Activated naive CD8-positive, alpha-beta T cell treated with anti-CD3 and anti-CD28 coated beads for 36 hours (primary cell): Measurements from ENCODE around the gene SPAG16. TPM values are rescaled to one million over a fixed set of nuclear protein-coding genes. Genes with fewer than 3 reads are reported as not detected.

Experiments
- DNase-seq: peaks from one replicate; pipeline ENCODE4 v3.0.0; 2021
- H3K27ac Mint-ChIP-seq: one replicate; pipeline ENCODE4 v1.8.0; 2022; ENCODE audit warnings: mild to moderate bottlenecking, moderate library complexity, mixed read lengths
- H3K27me3 Mint-ChIP-seq: one replicate; pipeline ENCODE4 v1.8.0; 2022; ENCODE audit warnings: mild to moderate bottlenecking, mixed read lengths
- H3K36me3 Mint-ChIP-seq: one replicate; pipeline ENCODE4 v1.8.0; 2021; ENCODE audit warnings: mild to moderate bottlenecking, mixed read lengths
- H3K4me1 Mint-ChIP-seq: one replicate; pipeline ENCODE4 v1.8.0; 2021; ENCODE audit warnings: mixed read lengths
- H3K4me3 Mint-ChIP-seq: one replicate; pipeline ENCODE4 v1.8.0; 2022; ENCODE audit warnings: mild to moderate bottlenecking, moderate library complexity, mixed read lengths
- H3K9me3 Mint-ChIP-seq: one replicate; pipeline ENCODE4 v1.8.0; 2022; ENCODE audit warnings: mixed read lengths
- total RNA-seq, 2 experiments: library from RNA; stranded (reverse); gene quantifications; one replicate each; pipeline ENCODE4 v1.2.3, GENCODE V29; 2021

Gene SPAG16
- total RNA-seq, 2 experiments from 2014 or later = 9.9 to 11.6 TPM

GRCh38 chr2:214328941-214329340, 1044.7 kb downstream of the SPAG16 start:
- Mint-ChIP-seq H3K4me1 (no peaks in the 10 kb centered on the region), H3K36me3 (no peaks in the 10 kb centered on the region), H3K27ac (no peak overlapping the region), H3K4me3 (no peak overlapping the region), H3K27me3 (no peaks in the 10 kb centered on the region), H3K9me3 (no peaks in the 10 kb centered on the region)
- DNase-seq = no peak

GRCh38 chr2:214341646-214342045, 1057.4 kb downstream of the SPAG16 start:
- Mint-ChIP-seq H3K27ac (no peak overlapping the region), H3K27me3 (no peaks in the 10 kb centered on the region), H3K4me1 (no peaks in the 10 kb centered on the region), H3K9me3 (no peaks in the 10 kb centered on the region), H3K36me3 (no peaks in the 10 kb centered on the region), H3K4me3 (no peak overlapping the region)
- no peak for DNase-seq

GRCh38 chr2:214358506-214358905, 1074.2 kb downstream of the SPAG16 start:
- DNase-seq = no peak
- Mint-ChIP-seq H3K27me3 (no peaks in the 10 kb centered on the region), H3K36me3 (no peaks in the 10 kb centered on the region)

DNA sequence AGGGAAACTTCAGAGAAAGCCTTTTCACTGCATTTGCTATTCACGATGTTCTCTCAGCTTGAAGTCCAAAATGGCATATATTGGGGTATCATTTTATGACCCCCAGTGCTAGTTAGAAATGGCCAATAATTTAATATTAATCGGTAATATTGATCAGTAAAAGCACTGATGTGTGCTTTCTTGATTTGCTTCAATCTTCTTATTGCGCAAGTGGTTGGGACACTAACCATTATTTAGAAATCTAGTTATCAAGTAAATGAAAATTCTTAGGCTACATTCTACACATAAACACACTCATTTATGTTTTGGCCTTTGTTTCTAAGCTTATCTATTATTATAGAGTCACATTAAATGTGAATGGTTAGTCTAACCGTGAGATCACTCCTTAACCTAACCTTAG, 1076.9 kb downstream of the SPAG16 start:
- no peaks in the 10 kb centered on the region for H3K4me1 Mint-ChIP-seq
- H3K27ac Mint-ChIP-seq = no peak overlapping the region
- H3K9me3 Mint-ChIP-seq = peaks cover 13% of the 10 kb centered on the region
- H3K27me3 Mint-ChIP-seq = no peaks in the 10 kb centered on the region
- H3K4me3 Mint-ChIP-seq = no peak overlapping the region
- no peak for DNase-seq
- no peaks in the 10 kb centered on the region for H3K36me3 Mint-ChIP-seq

More at GRCh38 chr2:214358506-214358905, 1074.2 kb downstream of the SPAG16 start:
- Mint-ChIP-seq H3K4me1 (no peaks in the 10 kb centered on the region), H3K9me3 (peaks cover 13% of the 10 kb centered on the region), H3K4me3 (no peak overlapping the region), H3K27ac (no peak overlapping the region)

GRCh38 chr2:214365549-214365948, 1081.3 kb downstream of the SPAG16 start:
- Mint-ChIP-seq H3K36me3 (no peaks in the 10 kb centered on the region), H3K9me3 (peaks cover 2% of the 10 kb centered on the region), H3K27me3 (no peaks in the 10 kb centered on the region), H3K4me3 (no peak overlapping the region), H3K4me1 (no peaks in the 10 kb centered on the region), H3K27ac (no peak overlapping the region)
- no peak for DNase-seq

DNA sequence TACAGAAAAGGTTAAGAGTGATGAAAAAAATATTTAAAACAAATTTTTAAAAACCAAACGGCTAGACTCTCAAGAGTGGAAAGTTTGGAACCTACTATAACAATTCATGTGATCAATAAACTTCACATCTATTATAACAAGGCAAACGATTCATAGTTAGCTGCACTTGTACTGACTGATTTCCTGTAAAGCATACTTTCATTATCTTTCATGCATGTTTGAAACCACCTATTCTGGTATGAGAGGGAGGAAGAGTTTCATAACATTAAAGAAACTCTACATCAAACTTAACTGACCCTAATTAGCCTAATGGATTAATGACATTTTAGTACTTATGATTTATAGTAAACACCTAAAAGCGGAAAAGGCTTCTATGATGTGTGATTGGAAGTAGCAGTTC, 1082.9 kb downstream of the SPAG16 start:
- no peaks in the 10 kb centered on the region for H3K27me3 Mint-ChIP-seq

DNA sequence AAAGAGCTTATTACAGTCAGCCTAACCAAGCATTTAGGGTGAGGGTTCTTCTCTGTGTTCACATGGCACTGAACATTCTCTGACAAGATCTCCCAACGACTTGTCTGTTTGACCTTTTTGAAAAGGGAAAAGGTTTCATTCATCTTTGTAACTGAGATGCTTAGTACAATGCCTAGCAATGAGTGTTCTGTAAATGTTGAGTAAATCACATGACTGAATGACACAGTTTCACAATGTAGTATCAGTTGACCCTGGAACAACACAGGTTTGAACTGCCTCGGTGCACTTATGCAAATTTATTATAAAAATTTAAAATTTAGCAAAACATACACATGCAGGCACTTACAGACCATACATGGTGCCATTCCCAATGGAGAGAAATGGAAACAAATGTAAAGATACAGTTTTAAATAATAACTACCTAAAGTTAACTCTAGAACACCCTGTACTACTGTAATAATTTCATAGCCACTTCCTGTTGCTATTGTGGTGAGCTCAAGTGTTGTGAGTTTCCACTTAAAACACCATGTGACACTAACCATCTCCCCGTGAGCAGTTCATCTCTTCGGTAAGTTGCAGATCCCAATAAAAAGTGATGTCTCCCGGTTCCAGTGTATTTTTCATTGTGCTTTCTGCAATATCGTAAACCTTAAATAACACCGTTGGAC, 1092.5 kb downstream of the SPAG16 start:
- Mint-ChIP-seq H3K36me3 (no peaks in the 10 kb centered on the region), H3K27me3 (no peaks in the 10 kb centered on the region), H3K9me3 (no peaks in the 10 kb centered on the region), H3K27ac (no peak overlapping the region), H3K4me3 (no peak overlapping the region), H3K4me1 (no peaks in the 10 kb centered on the region)
- no peak for DNase-seq

More for the DNA sequence above, 1082.9 kb downstream of the SPAG16 start:
- Mint-ChIP-seq H3K27ac (no peak overlapping the region), H3K9me3 (peaks cover 2% of the 10 kb centered on the region), H3K4me3 (no peak overlapping the region), H3K4me1 (no peaks in the 10 kb centered on the region), H3K36me3 (no peaks in the 10 kb centered on the region)
- no peak for DNase-seq

DNA sequence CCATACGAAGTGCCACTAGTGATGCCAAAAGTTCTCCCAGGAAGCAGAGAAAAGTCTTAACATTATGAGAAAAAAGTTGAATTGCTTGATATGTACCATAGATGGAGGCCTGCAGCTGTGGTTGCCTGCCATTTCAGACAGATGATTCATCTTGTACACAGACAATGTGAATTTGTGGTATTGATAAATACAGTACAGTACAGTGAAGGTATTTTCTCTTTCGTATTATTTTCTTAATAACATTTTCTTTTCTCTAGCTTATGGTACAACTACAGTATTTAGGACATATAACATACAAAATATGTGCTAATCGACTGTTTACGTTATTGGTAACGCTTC, 1093.0 kb downstream of the SPAG16 start:
- Mint-ChIP-seq H3K36me3 (no peaks in the 10 kb centered on the region), H3K4me1 (no peaks in the 10 kb centered on the region), H3K9me3 (no peaks in the 10 kb centered on the region), H3K27me3 (no peaks in the 10 kb centered on the region), H3K4me3 (no peak overlapping the region), H3K27ac (no peak overlapping the region)
- no peak for DNase-seq

DNA sequence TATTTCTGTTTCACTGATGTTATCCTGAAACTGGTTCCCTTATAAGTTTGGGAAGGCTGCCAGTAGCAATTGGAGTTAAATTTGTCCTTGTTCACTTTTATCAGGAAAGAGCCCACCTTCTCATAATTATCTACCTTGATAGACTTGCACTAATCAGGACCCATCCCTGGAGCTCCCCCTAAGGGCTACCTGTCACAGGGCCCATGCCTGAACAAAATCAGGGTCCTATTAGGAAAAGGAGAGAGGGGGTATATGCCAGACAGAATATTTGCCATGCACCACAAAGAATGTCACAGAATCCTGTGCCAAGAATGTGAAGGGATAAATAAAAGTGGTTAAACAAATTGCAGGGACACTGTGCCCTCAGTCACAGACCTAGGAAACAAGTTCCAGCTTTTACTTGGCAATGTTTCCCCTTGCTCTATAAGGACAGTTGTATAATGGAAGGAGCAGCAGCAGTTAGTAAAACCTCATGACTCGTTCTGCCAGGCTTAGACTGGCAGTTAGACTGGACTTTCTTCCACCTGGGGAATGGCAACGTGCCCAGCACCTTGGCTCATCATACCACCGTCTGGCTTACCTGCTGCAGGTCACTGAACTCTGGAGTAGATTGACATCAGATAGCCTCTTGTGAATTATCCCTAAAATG, 1094.3 kb downstream of the SPAG16 start:
- no peaks in the 10 kb centered on the region for H3K36me3 Mint-ChIP-seq
- H3K4me3 Mint-ChIP-seq = no peak overlapping the region
- no peaks in the 10 kb centered on the region for H3K9me3 Mint-ChIP-seq
- DNase-seq = no peak
- H3K4me1 Mint-ChIP-seq = no peaks in the 10 kb centered on the region
- no peaks in the 10 kb centered on the region for H3K27me3 Mint-ChIP-seq
- H3K27ac Mint-ChIP-seq = no peak overlapping the region

DNA sequence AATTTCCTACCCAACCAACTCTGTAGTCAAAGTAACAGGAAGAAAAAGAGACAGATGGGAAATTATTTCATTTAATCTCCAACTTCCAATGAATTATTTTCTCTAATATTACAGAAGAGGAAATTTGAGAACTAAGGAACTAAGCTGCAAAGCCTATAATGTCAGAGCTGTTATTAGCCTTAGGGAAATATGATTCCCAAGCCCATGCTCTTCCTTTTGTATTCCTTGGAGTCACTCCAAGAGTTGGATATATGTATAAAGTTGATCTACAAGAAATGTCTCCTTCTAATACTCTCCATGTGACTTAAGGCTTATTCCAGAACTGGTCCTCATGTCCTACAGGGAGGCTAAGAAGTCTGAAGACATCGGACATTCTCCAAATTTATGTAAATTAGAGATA, 1095.0 kb downstream of the SPAG16 start:
- Mint-ChIP-seq H3K36me3 (no peaks in the 10 kb centered on the region), H3K9me3 (no peaks in the 10 kb centered on the region), H3K4me3 (no peak overlapping the region), H3K4me1 (no peaks in the 10 kb centered on the region), H3K27ac (no peak overlapping the region), H3K27me3 (no peaks in the 10 kb centered on the region)
- no peak for DNase-seq

DNA sequence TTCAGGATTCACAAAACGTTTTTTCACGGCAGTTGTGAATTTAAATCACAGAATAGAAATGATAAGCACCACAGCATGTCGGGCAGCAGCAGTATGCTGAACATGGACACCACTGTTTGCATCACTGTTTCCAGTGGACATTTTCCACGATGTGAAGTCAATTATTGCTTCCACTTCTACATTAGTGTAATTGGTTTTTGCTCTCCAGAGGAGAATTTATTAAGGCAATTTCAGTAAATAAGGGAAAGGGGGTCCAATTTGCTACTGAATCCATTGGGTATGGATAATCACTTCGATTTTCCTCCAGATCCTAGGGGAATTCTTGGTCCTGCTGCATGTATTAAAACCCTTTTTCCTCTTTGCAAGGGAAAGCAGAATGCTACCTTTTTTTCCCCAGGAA, 1096.4 kb downstream of the SPAG16 start:
- no peaks in the 10 kb centered on the region for H3K27me3 Mint-ChIP-seq
- H3K4me1 Mint-ChIP-seq = no peaks in the 10 kb centered on the region
- DNase-seq = no peak
- H3K9me3 Mint-ChIP-seq = no peaks in the 10 kb centered on the region
- H3K27ac Mint-ChIP-seq = no peak overlapping the region
- H3K4me3 Mint-ChIP-seq = no peak overlapping the region
- no peaks in the 10 kb centered on the region for H3K36me3 Mint-ChIP-seq

GRCh38 chr2:214382229-214382628, 1098.0 kb downstream of the SPAG16 start:
- Mint-ChIP-seq H3K4me3 (no peak overlapping the region), H3K27ac (no peak overlapping the region), H3K4me1 (no peaks in the 10 kb centered on the region), H3K9me3 (no peaks in the 10 kb centered on the region), H3K27me3 (no peaks in the 10 kb centered on the region), H3K36me3 (no peaks in the 10 kb centered on the region)
- no peak for DNase-seq

DNA sequence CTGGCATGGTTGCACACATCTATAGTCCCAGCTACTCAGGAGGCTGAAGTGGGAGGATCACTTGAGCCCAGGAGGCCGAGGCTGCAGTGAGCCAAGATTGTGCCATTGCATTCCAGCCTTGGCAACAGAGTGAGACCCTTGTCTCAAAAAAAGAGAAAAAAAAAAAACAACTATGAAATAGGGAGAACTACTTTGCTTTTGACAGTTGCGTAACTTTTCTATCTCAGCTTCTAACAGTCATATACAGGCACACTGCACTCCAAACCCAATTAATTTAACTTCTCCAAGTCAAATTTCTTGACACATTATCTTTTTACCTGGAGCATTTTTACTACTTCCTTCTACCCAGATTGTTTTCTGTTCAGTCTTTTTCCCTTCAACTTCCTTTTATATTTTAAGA, 1102.5 kb downstream of the SPAG16 start:
- no peaks in the 10 kb centered on the region for H3K9me3 Mint-ChIP-seq
- no peak for DNase-seq
- H3K4me3 Mint-ChIP-seq = no peak overlapping the region
- no peaks in the 10 kb centered on the region for H3K27me3 Mint-ChIP-seq
- H3K27ac Mint-ChIP-seq = no peak overlapping the region
- H3K36me3 Mint-ChIP-seq = no peaks in the 10 kb centered on the region
- H3K4me1 Mint-ChIP-seq = no peaks in the 10 kb centered on the region

GRCh38 chr2:214389334-214389733, 1105.1 kb downstream of the SPAG16 start:
- Mint-ChIP-seq H3K27me3 (no peaks in the 10 kb centered on the region), H3K4me1 (no peaks in the 10 kb centered on the region), H3K36me3 (no peaks in the 10 kb centered on the region), H3K4me3 (no peak overlapping the region), H3K9me3 (no peaks in the 10 kb centered on the region), H3K27ac (no peak overlapping the region)
- no peak for DNase-seq

GRCh38 chr2:214393796-214394195, 1109.5 kb downstream of the SPAG16 start:
- no peaks in the 10 kb centered on the region for H3K9me3 Mint-ChIP-seq

DNA sequence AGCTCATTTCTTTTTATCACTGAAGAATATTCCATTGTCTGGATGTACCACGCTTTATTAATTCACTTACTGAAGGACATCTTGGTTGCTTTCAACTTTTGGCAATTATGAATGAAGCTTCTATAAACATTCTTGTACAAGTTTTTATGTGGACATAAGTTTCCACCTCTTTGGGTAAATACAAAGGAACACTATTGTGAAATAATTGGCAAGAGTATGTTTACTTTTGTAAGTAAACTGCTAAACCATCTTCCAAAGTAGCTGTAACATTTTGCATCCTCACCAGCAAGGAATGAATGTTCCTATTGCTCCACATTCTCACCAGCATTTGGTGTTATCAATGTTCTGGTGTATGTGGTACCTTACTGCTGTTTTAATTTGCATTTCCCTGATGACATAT, 1110.8 kb downstream of the SPAG16 start:
- Mint-ChIP-seq H3K4me3 (no peak overlapping the region), H3K27ac (no peak overlapping the region), H3K9me3 (no peaks in the 10 kb centered on the region), H3K27me3 (no peaks in the 10 kb centered on the region), H3K36me3 (no peaks in the 10 kb centered on the region), H3K4me1 (no peaks in the 10 kb centered on the region)
- no peak for DNase-seq

More at GRCh38 chr2:214393796-214394195, 1109.5 kb downstream of the SPAG16 start:
- no peak overlapping the region for H3K27ac Mint-ChIP-seq
- H3K36me3 Mint-ChIP-seq = no peaks in the 10 kb centered on the region
- H3K4me3 Mint-ChIP-seq = no peak overlapping the region
- H3K4me1 Mint-ChIP-seq = no peaks in the 10 kb centered on the region
- H3K27me3 Mint-ChIP-seq = no peaks in the 10 kb centered on the region
- DNase-seq = no peak
